Measurements from ENCODE around the gene LGALS4.
"Not testable (repeated sequence)": the region's sequence is repeated elsewhere in the genome, so short reads cannot be mapped to it uniquely, and the experiment has no call there.

Gene LGALS4

GRCh38 chr19:38812841-38813320 is at the start of gene LGALS4:
TSS of gene LGALS4 (minus strand) at chr19:38812945. CDS start at chr19:38812886, 59 bp downstream.
- no peak for DNase-seq

- DNase-seq = no peak
Measured at GRCh38 chr19:38861368-38861767, 48.6 kb upstream of the LGALS4 start.

- not testable (repeated sequence) for DNase-seq
Measured at GRCh38 chr19:38859631-38860204, 47.0 kb upstream of the LGALS4 start.

GRCh38 chr19:38856813-38857212 is 44.1 kb upstream of the LGALS4 start:
- no peak for DNase-seq

GRCh38 chr19:38855751-38856150 is 43.0 kb upstream of the LGALS4 start:
- DNase-seq = not testable (repeated sequence)

GRCh38 chr19:38854961-38855360 is 42.2 kb upstream of the LGALS4 start:
- not testable (repeated sequence) for DNase-seq

- no peak for DNase-seq
Measured at GRCh38 chr19:38853214-38853613, 40.5 kb upstream of the LGALS4 start.

- peak; percentile 38 to 49 for DNase-seq
Measured at GRCh38 chr19:38852231-38853044, 39.7 kb upstream of the LGALS4 start.

GRCh38 chr19:38851622-38852230 is 39.0 kb upstream of the LGALS4 start:
- DNase-seq = peak; percentile 89 to 94

GRCh38 chr19:38850976-38851621 is 38.4 kb upstream of the LGALS4 start:
- no peak for DNase-seq

GRCh38 chr19:38850436-38850975 is 37.8 kb upstream of the LGALS4 start:
- DNase-seq = peak; percentile 69 to 77

GRCh38 chr19:38849860-38850435 is 37.2 kb upstream of the LGALS4 start, which contains the start of gene HNRNPL:
TSS of gene HNRNPL (minus strand) at chr19:38849986. CDS start at chr19:38849966, 20 bp downstream.
- peak; percentile 100 for DNase-seq

- peak; percentile 95 to 97 for DNase-seq
Measured at GRCh38 chr19:38849147-38849859, 36.6 kb upstream of the LGALS4 start.

GRCh38 chr19:38848299-38849146 is 35.8 kb upstream of the LGALS4 start:
- no peak for DNase-seq

- no peak for DNase-seq
Measured at GRCh38 chr19:38846097-38846496, 33.4 kb upstream of the LGALS4 start.

- no peak for DNase-seq
Measured at GRCh38 chr19:38845374-38846024, 32.8 kb upstream of the LGALS4 start.

GRCh38 chr19:38844093-38844686 is 31.4 kb upstream of the LGALS4 start:
- no peak for DNase-seq

GRCh38 chr19:38843175-38843758 is 30.5 kb upstream of the LGALS4 start:
- DNase-seq = no peak

- no peak for DNase-seq
Measured at GRCh38 chr19:38842439-38843174, 29.9 kb upstream of the LGALS4 start.

Data from SHP77 (cell line).